Measurements from ENCODE around the gene TMEM164.

The TMEM164 gene

GRCh38 chrX:110133735-110134370, 130.9 kb downstream of the TMEM164 start:
- no peaks in the 10 kb centered on the region for H3K4me1 ChIP-seq
- no peaks in the 10 kb centered on the region for H3K27me3 ChIP-seq
- H3K4me3 ChIP-seq (ENCODE audit: low read depth, low read length), result no peak overlapping the region
- no peak for TF ChIP-seq CTCF (IDR thresholded peaks at IDR 0.05; ENCODE audit: low read depth, low read length)
- no peak for DNase-seq
- H3K9me3 ChIP-seq, result no peaks in the 10 kb centered on the region
- H3K36me3 ChIP-seq, result no peaks in the 10 kb centered on the region

GRCh38 chrX:110135618-110136017, 132.7 kb downstream of the TMEM164 start:
- TF ChIP-seq CTCF (IDR thresholded peaks at IDR 0.05; ENCODE audit: low read depth, low read length), result no peak
- Histone ChIP-seq H3K9me3 (no peaks in the 10 kb centered on the region), H3K4me1 (no peaks in the 10 kb centered on the region), H3K27me3 (no peaks in the 10 kb centered on the region), H3K4me3 (ENCODE audit: low read depth, low read length) (no peak overlapping the region), H3K36me3 (no peaks in the 10 kb centered on the region)
- DNase-seq, result no peak

GRCh38 chrX:110136136-110136535, 133.2 kb downstream of the TMEM164 start:
- Histone ChIP-seq H3K4me3 (ENCODE audit: low read depth, low read length) (no peak overlapping the region), H3K9me3 (no peaks in the 10 kb centered on the region), H3K36me3 (no peaks in the 10 kb centered on the region), H3K27me3 (no peaks in the 10 kb centered on the region), H3K4me1 (no peaks in the 10 kb centered on the region)
- DNase-seq, result no peak
- TF ChIP-seq CTCF (IDR thresholded peaks at IDR 0.05; ENCODE audit: low read depth, low read length), result no peak

GRCh38 chrX:110138557-110138956, 135.6 kb downstream of the TMEM164 start:
- H3K36me3 ChIP-seq, result no peaks in the 10 kb centered on the region
- no peaks in the 10 kb centered on the region for H3K27me3 ChIP-seq
- no peak overlapping the region for H3K4me3 ChIP-seq (ENCODE audit: low read depth, low read length)
- no peak for TF ChIP-seq CTCF (IDR thresholded peaks at IDR 0.05; ENCODE audit: low read depth, low read length)
- no peak for DNase-seq
- no peaks in the 10 kb centered on the region for H3K4me1 ChIP-seq
- H3K9me3 ChIP-seq, result no peaks in the 10 kb centered on the region

- no peak for TF ChIP-seq CTCF (IDR thresholded peaks at IDR 0.05; ENCODE audit: low read depth, low read length)
- H3K36me3 ChIP-seq, result no peaks in the 10 kb centered on the region
- DNase-seq, result no peak
- H3K27me3 ChIP-seq, result no peaks in the 10 kb centered on the region
- no peaks in the 10 kb centered on the region for H3K9me3 ChIP-seq
- H3K4me1 ChIP-seq, result no peaks in the 10 kb centered on the region
- no peak overlapping the region for H3K4me3 ChIP-seq (ENCODE audit: low read depth, low read length)
These were observed 136.3 kb downstream of the TMEM164 start for GRCh38 chrX:110139172-110139571.

- Histone ChIP-seq H3K27me3 (no peaks in the 10 kb centered on the region), H3K9me3 (no peaks in the 10 kb centered on the region), H3K4me3 (ENCODE audit: low read depth, low read length) (no peak overlapping the region), H3K36me3 (no peaks in the 10 kb centered on the region), H3K4me1 (no peaks in the 10 kb centered on the region)
- no peak for TF ChIP-seq CTCF (IDR thresholded peaks at IDR 0.05; ENCODE audit: low read depth, low read length)
- no peak for DNase-seq
These were observed 139.2 kb downstream of the TMEM164 start for GRCh38 chrX:110142096-110142495.
